Stimulated activated naive CD8-positive, alpha-beta T cell treated with anti-CD3 and anti-CD28 coated beads, Interleukin-15, amount 100 ng/mL, for 72 hours (primary cell): ENCODE measurements around the gene TTC39C.
"Not testable (repeated sequence)": the region's sequence is repeated elsewhere in the genome, so short reads cannot be mapped to it uniquely, and the experiment has no call there.

ENCODE experiments used
- ATAC-seq: fragments of 150-1000 bp; cut with Tn5 transposase; 2 replicates; pipeline ENCODE4 v1.10.0; 2021; ENCODE audit warnings: mild to moderate bottlenecking, moderate library complexity
- DNase-seq, 2 donors: peaks; one replicate each; pipeline ENCODE4 v3.0.0; 2021 to 2022
- H3K27ac Mint-ChIP-seq, 2 donors: one replicate each; pipeline ENCODE4 v1.8.0; 2022; ENCODE audit warnings: mild to moderate bottlenecking in 2 of 2, mixed read lengths in 2 of 2, moderate library complexity in 2 of 2
- H3K27me3 Mint-ChIP-seq: one replicate; pipeline ENCODE4 v1.8.0; 2022; ENCODE audit warnings: mixed read lengths
- H3K4me1 Mint-ChIP-seq: one replicate; pipeline ENCODE4 v1.8.0; 2022; ENCODE audit warnings: mild to moderate bottlenecking, mixed read lengths
- H3K4me3 Mint-ChIP-seq, 2 donors: one replicate each; pipeline ENCODE4 v1.8.0; 2022; ENCODE audit warnings: mild to moderate bottlenecking in 2 of 2, mixed read lengths in 2 of 2, moderate library complexity in 1 of 2
- H3K9me3 Mint-ChIP-seq, 2 donors: one replicate each; pipeline ENCODE4 v1.8.0; 2022; ENCODE audit warnings: mixed read lengths in 2 of 2

Gene TTC39C

DNA sequence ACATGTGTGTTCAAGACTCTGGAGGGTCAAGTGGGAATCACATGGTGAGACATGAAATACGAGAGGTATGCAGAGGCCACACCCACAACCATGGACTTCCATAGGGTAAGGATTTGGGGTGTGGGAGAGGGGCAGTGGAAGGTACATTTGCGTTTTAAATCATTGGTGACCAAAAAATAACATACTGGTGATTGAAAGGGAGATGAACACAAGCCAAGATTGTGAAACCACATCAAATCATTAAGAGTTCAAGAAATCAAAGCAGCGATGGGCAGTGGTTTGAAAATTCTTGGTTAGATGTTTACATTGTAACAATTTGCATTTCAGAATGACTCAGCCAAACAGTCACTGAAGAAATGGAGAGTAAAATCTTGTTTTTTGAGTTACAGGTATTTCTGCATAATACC, 122.4 kb downstream of the TTC39C start:
- Mint-ChIP-seq H3K27ac (no peak overlapping the region), H3K4me3 (no peak overlapping the region), H3K27me3 (peaks cover 26% of the 10 kb centered on the region), H3K4me1 (peaks cover 32% of the 10 kb centered on the region), H3K9me3 (peaks cover 0 to 7% of the 10 kb centered on the region in 2 donors)
- DNase-seq (no peak), ATAC-seq (no peak)

DNA sequence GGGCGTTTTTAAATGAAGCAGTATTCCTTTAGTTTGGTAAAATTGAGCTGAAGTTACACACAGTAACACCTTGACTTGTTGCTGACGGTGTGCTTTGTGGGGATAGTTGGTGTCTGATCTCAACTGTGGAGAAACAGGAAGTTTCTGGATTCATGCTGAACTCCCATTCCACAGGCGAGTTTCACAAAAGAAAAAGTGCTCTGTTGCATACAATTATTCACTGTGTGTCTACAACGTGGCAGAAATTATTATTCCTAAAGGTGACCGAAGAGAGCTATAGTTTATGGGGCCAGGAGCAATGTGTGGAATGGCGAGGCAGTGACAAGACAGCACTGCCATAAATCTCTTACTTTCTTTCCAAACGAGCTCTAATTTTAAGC, 123.8 kb downstream of the TTC39C start:
- Mint-ChIP-seq H3K27me3 (peaks cover 28% of the 10 kb centered on the region), H3K4me1 (peaks cover 32% of the 10 kb centered on the region), H3K4me3 (peak overlapping the region; percentile 96), H3K9me3 (peaks cover 0 to 7% of the 10 kb centered on the region in 2 donors), H3K27ac (peak overlapping the region in 1 of 2 donors; percentile 91)
- DNase-seq = no peak
- peak; percentile 29 for ATAC-seq

DNA sequence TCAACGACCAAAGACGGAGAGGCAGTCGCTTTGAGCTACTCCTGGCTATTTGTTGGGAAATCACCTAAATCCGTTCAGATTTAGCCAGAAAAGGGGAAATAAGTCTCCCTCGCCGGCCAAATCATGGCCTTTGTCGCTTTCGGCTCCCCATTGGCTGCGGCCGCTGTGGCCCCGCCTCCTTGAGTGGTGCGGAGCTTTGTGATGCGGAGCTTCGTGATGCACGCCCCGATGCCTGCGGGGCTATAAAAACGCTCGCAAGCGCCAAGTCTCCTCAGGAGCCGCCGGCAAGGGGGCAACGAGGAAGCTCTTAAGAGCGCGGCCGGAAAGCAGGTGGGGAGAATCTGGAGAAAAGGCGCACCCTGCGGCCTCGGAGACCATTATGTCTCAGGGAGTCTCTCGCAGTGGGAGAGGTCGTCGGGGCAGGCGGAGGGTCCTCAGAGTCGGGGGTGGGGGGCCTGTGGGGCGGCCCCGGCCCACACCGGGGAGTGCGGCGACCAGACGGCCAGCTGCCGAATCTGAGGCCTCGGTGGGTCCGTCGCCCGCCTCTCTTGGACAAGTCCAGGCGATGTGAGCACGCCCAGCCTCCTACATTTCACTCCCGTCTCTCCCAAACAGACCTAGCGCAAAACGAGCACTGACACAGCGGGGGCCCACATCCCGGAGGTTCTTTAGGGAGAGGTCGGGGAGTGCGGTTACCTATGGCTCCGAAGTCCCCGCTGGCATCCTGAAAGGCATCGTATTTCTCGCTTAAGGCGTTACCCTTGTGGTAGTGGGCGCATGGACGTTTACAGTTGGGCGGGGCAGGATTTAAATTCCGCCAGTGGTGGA, 124.4 kb downstream of the TTC39C start, which contains the start of gene CABYR:
Gene CABYR, plus strand, starts transcription at position 274 of the 828 bp plus-strand sequence. CDS start 4,053 bp downstream, outside the sequence.
- DNase-seq = peak; percentile 64 to 77
- Mint-ChIP-seq H3K27ac (peak within 1 kb of the TSS; percentile 82 to 91), H3K9me3 (peaks cover 0 to 7% of the 10 kb centered on the region in 2 donors), H3K27me3 (peaks cover 32% of the 10 kb centered on the region), H3K4me3 (peak within 1 kb of the TSS; percentile 96), H3K4me1 (peaks cover 32% of the 10 kb centered on the region)
- peak; percentile 95 for ATAC-seq

DNA sequence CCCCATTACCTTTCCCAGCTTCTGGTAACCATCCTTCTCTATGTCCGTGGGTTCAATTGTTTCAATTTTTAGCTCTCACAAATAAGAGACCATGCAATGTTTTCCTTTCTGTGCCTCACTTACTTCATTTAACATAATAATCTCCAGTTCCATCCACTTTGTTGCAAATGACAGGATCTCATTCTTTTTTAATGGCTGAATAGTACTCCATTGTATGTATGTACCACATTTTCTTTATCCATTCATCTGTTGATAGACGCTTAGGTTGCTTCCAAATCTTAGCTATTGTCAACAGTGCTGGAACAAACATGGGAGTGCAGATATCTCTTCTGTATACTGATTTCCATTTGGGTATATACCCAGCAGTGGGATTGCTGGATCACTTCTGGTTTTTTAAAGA, 126.1 kb downstream of the TTC39C start:
- no peak for ATAC-seq
- H3K4me1 Mint-ChIP-seq = peaks cover 32% of the 10 kb centered on the region
- peaks cover 0 to 7% of the 10 kb centered on the region in 2 donors for H3K9me3 Mint-ChIP-seq
- peaks cover 40% of the 10 kb centered on the region for H3K27me3 Mint-ChIP-seq
- H3K27ac Mint-ChIP-seq = no peak overlapping the region
- no peak for DNase-seq
- no peak overlapping the region for H3K4me3 Mint-ChIP-seq

DNA sequence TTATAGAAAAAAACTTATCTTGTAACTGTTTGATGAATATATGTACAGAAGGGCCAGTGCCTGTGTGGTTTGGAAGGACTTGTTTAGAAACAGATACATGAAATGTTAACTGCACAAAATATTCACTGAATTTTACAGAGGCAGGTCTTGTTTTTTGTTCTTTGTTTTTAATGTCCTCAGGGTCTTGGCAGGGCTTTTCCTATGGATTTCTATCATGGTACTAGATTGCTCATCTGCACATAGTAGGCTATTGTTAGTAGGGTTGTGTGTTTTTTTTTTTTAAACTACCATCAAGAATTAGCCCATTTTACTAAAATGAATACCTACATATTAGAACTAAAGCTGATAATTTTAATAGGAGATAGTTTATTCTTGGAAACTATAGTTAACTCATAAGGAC, 127.8 kb downstream of the TTC39C start:
- H3K4me3 Mint-ChIP-seq = no peak overlapping the region
- peaks cover 48% of the 10 kb centered on the region for H3K27me3 Mint-ChIP-seq
- peaks cover 0 to 7% of the 10 kb centered on the region in 2 donors for H3K9me3 Mint-ChIP-seq
- DNase-seq (no peak), ATAC-seq (no peak)
- H3K4me1 Mint-ChIP-seq = peaks cover 25% of the 10 kb centered on the region
- H3K27ac Mint-ChIP-seq = no peak overlapping the region

DNA sequence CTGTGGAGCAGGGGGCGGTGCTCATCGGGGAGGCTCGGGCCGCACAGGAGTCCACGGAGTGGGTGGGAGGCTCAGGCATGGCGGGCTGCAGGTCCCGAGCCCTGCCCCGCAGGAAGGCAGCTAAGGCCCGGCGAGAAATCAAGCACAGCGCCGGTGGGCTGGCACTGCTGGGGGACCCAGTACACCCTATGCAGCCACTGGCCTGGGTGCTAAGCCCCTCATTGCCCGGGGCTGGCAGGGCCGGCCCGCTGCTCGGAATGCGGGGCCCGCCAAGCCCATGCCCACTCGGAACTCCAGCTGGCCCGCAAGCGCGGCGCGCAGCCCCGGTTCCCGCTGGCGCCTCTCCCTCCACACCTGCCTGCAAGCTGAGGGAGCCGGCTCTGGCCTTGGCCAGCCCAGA, 135.0 kb downstream of the TTC39C start:
- H3K4me1 Mint-ChIP-seq, DNase-seq, H3K27ac Mint-ChIP-seq, H3K9me3 Mint-ChIP-seq, H3K4me3 Mint-ChIP-seq, ATAC-seq: not testable (repeated sequence)
- peaks cover 11% of the 10 kb centered on the region for H3K27me3 Mint-ChIP-seq

DNA sequence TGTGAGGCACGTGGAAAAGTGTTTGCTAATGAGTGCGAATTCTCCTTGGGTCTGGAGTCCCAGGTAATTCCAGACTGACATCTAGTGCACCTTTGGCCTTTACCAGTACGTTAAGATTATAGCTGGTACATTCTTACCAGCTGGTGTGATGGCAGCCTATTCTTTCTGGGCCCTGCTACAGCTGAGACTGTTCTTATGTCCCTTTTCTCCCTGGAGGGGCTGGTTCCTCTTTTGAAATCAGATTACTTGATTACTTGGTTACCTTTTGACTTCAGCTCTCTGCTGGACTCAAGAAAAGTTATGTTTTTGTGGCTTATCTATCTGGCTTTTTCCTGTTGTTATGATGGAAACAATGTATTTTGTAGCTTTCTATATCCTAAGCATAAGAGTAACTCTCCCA, 138.8 kb downstream of the TTC39C start:
- no peak for DNase-seq
- Mint-ChIP-seq H3K27ac (no peak overlapping the region), H3K4me3 (no peak overlapping the region), H3K9me3 (no peaks in the 10 kb centered on the region), H3K4me1 (no peaks in the 10 kb centered on the region), H3K27me3 (no peaks in the 10 kb centered on the region)
- ATAC-seq = no peak

DNA sequence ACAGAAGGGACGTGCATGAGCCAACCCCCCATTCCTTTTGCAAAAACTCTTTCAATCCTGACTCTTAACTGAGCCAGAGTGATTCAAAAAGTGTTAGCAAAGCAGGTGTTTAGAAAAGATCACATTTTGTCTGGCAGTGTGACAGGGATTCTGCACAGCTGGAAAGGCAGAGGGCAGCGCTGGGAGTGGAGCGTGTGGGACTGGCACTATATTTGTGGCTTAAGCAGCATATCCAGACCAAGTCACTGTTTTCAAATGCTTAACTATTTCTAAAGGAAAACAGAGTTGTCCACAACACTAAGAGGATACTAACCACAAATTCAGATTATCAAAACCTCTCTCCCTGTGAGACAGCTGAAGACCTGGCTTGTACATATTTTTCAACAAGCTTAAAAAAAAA, 143.3 kb downstream of the TTC39C start:
- Mint-ChIP-seq H3K27ac (no peak overlapping the region), H3K4me1 (no peaks in the 10 kb centered on the region), H3K4me3 (no peak overlapping the region), H3K27me3 (no peaks in the 10 kb centered on the region), H3K9me3 (no peaks in the 10 kb centered on the region)
- DNase-seq (no peak), ATAC-seq (no peak)

DNA sequence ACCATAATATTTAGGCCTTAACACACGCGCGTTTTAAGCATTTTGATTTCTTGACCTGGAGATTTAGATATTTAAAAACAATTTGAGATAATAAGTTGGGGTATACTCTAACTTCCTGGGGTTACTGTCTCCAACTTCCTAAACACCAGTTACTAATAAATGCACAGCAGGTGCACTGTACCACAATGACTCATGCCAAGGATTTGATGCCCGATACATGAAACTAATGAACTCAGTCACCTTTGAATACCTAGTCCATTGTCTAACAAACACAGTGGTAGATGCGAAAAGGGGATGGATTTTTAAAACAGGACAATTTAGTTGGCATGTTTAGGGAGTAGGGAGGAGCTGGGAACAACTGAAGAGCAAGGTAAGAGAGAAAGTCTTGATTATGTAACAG, 145.5 kb downstream of the TTC39C start:
- Mint-ChIP-seq H3K27me3 (no peaks in the 10 kb centered on the region), H3K4me3 (no peak overlapping the region), H3K9me3 (no peaks in the 10 kb centered on the region), H3K27ac (no peak overlapping the region), H3K4me1 (no peaks in the 10 kb centered on the region)
- DNase-seq = no peak
- ATAC-seq = no peak

DNA sequence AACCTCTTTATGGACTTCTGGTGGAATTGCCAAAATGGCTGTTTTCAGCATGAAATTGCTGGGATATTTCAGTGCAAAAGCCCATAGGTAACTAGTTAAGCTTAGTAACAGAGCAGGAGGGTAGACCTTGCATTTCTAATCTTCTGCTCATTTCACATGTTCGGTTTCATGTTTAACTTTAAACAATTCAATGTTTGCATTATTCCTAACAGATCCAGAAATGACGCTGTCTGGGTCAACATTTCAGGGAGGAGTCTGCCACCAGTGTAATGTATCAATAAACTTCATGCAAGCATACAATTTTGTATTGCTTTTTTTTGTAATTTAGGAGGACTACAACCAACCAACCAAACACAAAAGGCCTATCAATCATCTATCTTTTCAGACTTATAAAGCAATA, 146.8 kb downstream of the TTC39C start:
- H3K4me1 Mint-ChIP-seq = no peaks in the 10 kb centered on the region
- no peak for DNase-seq
- no peaks in the 10 kb centered on the region for H3K9me3 Mint-ChIP-seq
- H3K4me3 Mint-ChIP-seq = no peak overlapping the region
- H3K27ac Mint-ChIP-seq = no peak overlapping the region
- H3K27me3 Mint-ChIP-seq = no peaks in the 10 kb centered on the region
- no peak for ATAC-seq

DNA sequence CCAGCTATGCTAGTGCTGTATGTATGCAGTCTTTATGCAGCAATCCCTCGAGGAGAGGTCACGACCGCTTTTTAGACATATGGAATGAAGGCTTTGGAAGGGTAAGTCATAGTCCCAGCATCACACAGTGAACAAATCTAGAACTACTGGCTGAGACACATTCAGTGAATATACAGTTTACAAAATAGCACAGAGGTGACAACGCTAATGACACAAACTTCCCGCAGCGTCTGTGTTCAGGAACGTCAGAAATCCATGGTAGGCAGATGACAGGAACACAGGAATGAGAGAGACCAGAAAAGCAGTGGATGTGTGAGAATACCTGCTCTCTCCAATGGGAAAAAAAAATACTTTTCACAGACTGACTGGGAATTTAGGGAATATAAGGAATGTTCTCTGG, 153.9 kb downstream of the TTC39C start:
- Mint-ChIP-seq H3K4me3 (no peak overlapping the region), H3K27ac (no peak overlapping the region), H3K4me1 (no peaks in the 10 kb centered on the region), H3K9me3 (no peaks in the 10 kb centered on the region), H3K27me3 (no peaks in the 10 kb centered on the region)
- no peak for ATAC-seq
- no peak for DNase-seq

DNA sequence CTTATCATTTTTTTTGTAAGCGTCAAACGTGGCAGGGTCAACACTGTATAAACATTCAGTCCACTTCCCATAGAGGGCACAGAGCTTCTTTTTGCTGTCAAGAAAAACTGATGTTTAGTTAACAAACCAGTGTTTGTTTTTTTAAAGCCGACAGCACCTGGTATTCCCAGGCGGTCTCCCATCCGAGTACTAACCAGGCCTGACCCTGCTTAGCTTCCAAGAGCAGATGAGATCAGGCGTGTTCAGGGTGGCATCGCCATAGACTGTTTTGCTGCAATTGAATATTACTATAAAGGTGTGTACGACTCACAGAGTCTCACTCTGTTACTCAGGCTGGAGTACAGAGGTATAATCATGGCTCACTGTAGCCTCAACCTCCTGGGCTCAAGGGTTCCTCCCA, 155.8 kb downstream of the TTC39C start:
- Mint-ChIP-seq H3K4me3 (no peak overlapping the region), H3K27ac (peak overlapping the region in 1 of 2 donors; percentile 16), H3K27me3 (no peaks in the 10 kb centered on the region), H3K9me3 (no peaks in the 10 kb centered on the region), H3K4me1 (no peaks in the 10 kb centered on the region)
- ATAC-seq (no peak), DNase-seq (no peak)

DNA sequence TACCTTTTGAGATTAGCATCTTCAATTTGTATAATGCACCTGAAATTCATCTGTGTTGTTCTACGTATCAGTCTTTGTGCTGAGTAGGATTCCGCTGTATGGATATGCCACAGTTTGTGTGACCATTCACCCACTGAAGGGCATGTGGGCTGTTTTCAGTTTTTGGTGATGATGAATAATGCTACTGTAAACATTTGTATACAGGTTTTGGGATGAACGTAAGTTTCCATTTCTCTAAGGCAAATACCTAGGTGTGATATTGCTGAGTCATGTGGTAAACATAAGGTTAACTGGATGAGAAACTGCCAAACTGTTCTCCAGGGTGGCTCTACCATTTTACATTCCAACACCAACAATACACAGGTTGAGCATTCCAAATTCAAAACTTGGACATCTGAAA, 159.4 kb downstream of the TTC39C start:
- peak; percentile 56 for ATAC-seq
- Mint-ChIP-seq H3K27ac (no peak overlapping the region), H3K9me3 (no peaks in the 10 kb centered on the region), H3K27me3 (no peaks in the 10 kb centered on the region), H3K4me1 (no peaks in the 10 kb centered on the region), H3K4me3 (no peak overlapping the region)
- DNase-seq = no peak

DNA sequence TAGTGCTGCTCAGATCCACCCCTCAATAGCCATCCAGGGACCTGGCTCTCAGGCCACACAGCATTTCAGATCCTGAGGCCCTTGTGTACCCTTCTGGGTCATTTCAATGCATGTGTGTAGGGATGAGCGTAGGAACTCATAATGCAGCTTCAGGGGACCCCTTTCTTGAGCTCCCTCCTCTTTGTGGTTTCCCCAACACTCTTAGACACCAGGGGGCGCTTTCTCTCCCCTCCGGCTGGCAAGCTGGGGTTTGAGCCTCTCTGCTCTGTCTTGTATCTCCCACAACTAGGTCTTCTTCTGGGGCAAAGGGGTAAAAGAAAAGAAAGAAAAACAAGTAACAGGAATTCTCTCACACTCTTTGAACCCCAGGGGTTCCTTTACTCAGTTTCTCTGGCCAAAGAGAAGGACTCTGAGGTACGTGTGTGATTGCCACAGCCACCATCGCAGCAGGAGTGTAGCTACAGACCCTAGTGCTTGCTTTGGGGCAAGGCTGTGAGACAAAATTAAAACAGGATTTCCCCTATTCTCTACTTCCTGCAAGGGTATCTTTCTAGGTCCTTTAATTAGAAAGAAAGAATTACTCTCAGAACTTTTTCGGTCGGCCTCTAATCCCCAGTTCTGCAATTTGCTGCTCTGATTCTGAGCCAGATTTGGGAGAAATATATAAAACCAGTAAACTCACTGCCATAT, 162.3 kb downstream of the TTC39C start:
- DNase-seq (peak; percentile 32 to 41), ATAC-seq (peak; percentile 50)
- H3K4me3 Mint-ChIP-seq = no peak overlapping the region
- H3K9me3 Mint-ChIP-seq = no peaks in the 10 kb centered on the region
- no peaks in the 10 kb centered on the region for H3K27me3 Mint-ChIP-seq
- no peaks in the 10 kb centered on the region for H3K4me1 Mint-ChIP-seq
- H3K27ac Mint-ChIP-seq = no peak overlapping the region

DNA sequence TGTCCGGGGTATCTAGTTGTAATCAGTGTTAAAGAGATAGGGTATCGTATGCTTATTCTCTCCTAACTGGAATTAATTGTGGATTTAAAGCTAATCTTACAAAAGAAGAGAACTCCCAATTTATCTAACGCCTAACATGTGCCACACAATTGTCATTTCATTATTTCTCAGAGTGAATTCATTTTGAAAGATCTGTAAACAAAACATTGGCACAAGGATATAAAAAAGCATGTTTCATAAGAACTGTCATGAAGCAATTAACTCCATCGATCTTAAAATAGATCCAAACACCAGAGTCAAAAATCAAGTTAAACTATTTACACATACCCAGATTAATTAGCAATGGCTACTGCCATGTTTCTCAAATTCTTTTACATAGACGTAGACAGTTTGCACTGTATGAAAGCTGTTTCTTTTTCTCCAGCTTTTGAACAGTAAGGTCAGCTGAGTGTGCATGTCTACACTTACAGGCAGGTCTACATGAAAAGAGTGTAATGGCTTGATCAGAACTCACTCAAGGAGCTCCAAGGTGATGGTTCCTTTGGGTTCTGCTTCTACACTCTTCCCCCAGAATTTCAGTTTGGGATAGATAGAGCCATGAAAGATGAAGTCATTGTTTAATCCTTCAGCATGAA, 163.1 kb downstream of the TTC39C start:
- ATAC-seq = no peak
- Mint-ChIP-seq H3K4me3 (no peak overlapping the region), H3K4me1 (no peaks in the 10 kb centered on the region), H3K27me3 (no peaks in the 10 kb centered on the region), H3K27ac (no peak overlapping the region), H3K9me3 (no peaks in the 10 kb centered on the region)
- no peak for DNase-seq

DNA sequence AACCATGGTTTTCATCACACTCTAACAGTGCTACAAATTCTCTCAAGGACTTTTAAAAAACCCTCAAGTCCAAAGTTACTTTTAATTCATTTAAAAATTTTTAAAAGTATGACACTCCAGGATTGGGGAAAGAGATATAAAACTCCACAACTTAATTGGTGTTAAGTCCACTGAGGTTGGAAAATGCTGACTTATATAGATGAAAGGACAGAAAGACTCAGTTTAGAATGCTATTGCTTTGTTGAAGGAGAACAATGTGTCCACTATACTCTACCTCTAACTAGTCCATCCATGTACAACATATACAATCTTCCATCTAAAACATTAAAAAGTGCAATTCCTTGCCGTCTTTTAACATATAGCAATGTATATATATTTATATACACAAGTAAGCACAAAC, 165.5 kb downstream of the TTC39C start:
- Mint-ChIP-seq H3K9me3 (no peaks in the 10 kb centered on the region), H3K4me1 (no peaks in the 10 kb centered on the region), H3K27ac (no peak overlapping the region), H3K27me3 (no peaks in the 10 kb centered on the region), H3K4me3 (no peak overlapping the region)
- DNase-seq = no peak
- ATAC-seq = no peak
